Stomach (tissue), 4 donors: ENCODE results near the gene SETD4.

Experiments
- CTCF ChIP-seq, 7 experiments: fragments of 450-650 bp in 4 of 7; fragments of 200-600 bp in 3 of 7; sonication (generic) in 3 of 7; IDR thresholded peaks; one replicate each; pipeline ENCODE4 v1.5.1; 2016 to 2019; ENCODE audit warnings: antibody characterized with exemption in 7 of 7, control low read depth in 2 of 7, mild to moderate bottlenecking in 1 of 7
- POLR2A ChIP-seq, 4 donors: fragments of 450-650 bp; IDR thresholded peaks; one replicate each; pipeline ENCODE4 v1.6.1; 2016; ENCODE audit warnings: antibody characterized with exemption in 4 of 4, control low read depth in 2 of 4, mild to moderate bottlenecking in 1 of 4, moderate library complexity in 1 of 4

- no peak for TF ChIP-seq CTCF (IDR thresholded peaks at IDR 0.05)
- no peak for TF ChIP-seq POLR2A (IDR thresholded peaks at IDR 0.05)
Observed at GRCh38 chr21:35995522-35996088, 64.7 kb downstream of the SETD4 start.
